Stimulated activated CD4-positive, alpha-beta T cell treated with anti-CD3 and anti-CD28 coated beads, Interleukin-1b, Interleukin-23, amount 100 ng/mL, for 1 hour (primary cell): ENCODE results near the gene MISP3.
A peak's percentile ranks its signal among the peaks of the same experiment; 100 is the strongest.

Experiments
- DNase-seq, 2 donors: peaks; one replicate each; pipeline ENCODE4 v3.0.0-alpha.2; 2020; ENCODE audit warnings: low read depth in 2 of 2

Gene MISP3

DNA sequence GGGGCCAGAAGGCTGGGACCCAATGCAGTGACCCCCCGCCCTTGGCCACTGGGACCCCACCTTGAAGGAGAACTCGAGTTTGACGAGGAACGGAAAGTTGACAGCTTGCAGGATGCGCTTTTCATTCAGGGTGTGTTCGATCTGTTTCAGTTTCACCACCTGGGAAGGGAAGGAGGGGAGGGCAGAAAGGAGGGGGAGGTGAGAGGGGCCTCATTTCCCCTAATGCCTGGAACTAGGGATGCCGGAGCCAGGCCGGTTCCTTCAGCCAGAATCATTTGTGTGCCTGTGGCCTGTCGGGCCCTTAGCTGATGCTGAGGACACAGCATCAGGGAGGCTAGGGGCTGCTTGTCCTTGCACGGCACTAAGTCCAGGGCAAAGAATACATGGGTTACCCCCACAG lies 30.2 kb downstream of the MISP3 start:
- DNase-seq, result no peak

DNA sequence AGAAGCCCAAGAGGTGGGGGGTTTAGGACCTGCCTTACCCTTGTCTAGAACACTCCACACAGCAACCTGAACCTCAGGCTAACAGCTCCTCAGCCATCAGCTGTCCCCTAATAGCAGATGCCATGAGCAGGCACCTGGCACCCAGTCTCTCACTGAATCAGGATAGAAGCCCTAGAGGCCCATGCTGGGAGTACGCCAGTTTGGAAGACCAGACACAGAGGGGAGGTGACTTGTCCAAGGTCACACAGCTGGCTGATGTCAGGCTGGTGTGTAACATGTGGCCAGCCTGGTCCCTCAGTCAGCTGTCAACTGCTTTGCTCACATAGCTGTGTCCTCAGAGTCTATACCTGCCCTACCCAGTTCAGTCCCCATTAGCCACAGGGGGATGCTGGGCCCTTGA lies 30.7 kb downstream of the MISP3 start:
- DNase-seq, result no peak

DNA sequence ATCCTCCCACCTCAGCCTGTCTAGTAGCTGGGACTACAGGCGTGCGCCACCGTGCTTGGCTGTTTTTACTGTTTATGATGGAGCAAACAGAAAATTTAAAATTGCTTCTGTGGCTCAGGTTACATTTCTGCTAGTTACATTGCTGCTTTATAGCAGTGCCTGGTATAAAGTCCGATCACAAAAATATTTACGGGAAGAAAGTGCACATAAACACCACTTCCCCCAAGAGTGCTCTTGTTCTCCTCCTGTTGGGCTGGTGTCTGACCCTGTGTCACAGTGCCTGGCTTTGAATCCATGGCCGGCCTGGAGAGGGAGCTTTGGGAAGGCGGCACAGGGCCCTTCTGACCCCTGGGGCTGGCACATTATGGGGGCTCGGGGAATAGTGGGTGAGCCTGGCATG lies 33.1 kb downstream of the MISP3 start:
- DNase-seq, result no peak

GRCh38 chr19:14106840-14107239 lies 34.3 kb downstream of the MISP3 start:
- no peak for DNase-seq

DNA sequence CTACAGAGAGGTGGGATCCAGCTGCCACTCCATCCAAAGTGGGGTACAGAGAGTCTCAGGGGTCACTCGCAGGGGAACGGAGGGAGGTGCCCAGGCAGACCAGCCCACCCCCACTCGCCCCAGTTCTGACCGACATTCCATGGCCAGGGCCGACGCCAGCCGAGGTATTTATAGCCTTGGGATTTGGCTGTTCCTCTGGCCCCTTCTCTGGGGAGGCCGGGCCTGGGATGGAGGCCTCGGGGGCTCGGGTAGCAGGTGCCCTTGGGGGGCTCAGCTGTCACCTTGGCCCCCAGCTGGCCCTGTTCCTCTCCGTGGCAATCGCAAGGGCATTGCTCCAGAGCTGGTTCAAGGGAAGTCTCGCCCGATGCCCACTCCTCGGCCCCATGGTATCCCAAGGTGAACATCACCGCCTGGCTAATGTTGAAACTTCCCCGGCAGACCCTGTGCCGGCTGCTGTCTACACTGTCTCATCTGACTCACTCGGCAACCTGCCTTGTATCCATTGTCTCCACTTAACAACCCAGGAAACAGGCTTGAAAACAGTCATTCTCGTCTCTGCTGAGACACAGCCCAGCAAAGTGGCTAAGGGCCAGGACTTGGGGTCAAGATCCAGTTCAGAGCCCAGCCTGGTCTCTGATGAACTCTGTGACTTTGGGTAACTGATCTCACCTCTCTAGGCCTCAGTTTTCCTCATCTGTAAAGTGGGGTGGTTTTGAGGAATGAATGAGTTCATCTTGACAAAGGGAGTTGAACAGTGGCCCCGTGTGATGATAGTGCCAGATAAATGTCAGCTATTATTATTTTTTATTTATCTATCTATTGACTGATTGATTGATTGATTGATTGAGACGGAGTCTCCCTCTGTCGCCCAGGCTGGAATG lies 35.2 kb downstream of the MISP3 start:
- DNase-seq, result no peak

DNA sequence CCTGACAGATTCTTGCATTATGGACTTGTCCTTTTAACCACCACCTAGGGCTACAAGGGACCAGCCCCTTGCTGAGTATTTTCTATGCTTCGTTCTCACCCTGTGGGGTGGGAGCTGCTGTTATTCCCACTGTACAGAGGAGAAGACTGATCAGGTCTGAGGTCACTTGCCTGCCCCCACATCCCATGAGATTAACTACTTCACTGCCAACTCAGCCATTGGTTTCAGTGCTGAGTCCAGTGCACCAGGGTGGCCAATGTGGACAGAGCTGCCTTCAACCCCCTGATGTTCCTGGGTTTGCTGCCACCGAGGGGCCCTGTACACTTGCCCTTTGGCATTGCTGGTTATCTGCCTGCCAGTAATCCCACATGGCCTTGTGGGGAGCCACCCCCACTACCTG lies 38.1 kb downstream of the MISP3 start:
- DNase-seq, result no peak

DNA sequence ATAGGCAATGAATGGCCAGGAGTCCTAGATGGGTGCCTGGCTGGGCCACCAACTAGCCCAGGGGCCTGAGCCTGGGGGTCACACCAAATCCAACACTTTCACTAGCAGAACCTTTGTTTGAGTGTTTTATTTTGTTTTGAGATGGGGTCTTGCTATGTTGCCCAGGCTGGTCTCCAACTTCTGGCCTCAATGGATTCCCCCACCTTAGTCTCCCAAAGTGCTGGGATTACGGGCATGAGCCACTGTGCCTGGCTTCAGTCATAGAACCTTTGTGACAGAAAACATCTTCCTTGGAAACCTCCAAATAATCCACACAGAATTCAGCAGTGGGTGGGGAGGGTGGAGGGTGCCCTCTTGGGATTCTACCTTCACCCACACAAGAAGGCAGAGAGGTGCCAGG lies 38.9 kb downstream of the MISP3 start:
- no peak for DNase-seq

DNA sequence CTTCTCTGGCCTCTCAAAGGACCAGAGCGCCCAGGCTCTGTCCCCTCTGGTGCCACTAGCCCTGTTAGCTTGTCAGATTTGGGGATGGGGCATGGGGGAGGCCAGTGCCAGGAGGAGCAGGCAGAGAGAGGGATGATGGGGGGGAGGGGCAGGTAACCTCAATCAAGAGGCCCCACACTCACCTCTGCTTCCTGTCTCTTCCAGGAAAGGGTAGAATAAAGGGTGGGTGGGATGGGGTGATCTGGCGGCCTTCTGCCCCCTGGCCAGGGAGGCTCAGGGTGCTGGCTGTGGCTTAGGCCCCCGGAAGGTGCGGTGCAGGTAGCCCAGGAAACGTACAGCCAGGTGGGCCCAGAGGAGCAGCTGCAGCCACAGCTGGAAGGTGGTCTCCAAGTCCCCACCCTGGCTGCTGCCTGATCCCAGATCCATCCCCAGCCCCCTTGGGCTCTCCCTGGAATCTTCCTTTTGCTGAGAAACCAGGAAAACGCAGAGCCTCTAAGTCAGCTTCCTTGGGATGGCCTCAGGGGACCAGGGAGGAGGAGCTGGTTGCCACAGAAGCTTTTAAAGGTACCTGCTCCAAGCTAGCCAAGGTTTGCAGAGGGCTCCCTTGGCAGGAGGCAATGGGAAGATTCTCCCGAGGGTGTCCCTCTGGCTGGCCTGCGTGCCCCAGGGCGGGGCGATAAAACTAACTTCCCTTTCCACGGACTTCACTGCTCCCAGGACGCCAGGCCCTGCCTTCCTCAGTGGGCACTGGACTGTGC lies 39.6 kb downstream of the MISP3 start:
- DNase-seq, result no peak

DNA sequence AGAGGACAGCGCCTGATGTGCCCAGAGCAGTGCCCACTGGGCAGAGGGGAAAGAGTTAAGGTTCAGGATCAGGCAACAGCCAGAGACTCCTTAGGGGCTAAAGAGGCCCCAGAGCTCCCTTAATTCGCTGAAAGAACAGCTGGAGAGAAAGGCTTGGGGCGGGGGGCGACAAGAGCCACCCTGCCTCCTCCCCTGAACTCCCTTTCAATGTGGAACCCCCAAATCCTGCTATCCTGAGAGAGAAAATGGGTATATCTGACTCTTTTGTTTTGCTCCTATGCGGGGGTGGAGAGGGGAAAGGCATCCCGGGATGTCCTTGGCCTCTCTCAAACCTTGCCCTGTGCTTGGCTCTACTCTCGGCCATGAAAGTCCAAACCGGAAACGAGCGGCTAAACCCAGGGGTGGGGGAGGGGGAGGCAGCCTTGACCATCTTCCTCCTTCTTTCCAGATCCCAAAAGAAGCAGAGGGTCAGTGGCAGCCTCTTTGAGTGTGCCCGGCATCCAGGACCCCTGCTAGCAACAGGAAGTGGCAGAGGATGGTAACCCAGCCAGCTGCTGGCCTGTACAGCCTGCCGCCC lies 40.3 kb downstream of the MISP3 start:
- DNase-seq, result no peak

GRCh38 chr19:14113762-14114414 lies 41.3 kb downstream of the MISP3 start:
- DNase-seq, result no peak

DNA sequence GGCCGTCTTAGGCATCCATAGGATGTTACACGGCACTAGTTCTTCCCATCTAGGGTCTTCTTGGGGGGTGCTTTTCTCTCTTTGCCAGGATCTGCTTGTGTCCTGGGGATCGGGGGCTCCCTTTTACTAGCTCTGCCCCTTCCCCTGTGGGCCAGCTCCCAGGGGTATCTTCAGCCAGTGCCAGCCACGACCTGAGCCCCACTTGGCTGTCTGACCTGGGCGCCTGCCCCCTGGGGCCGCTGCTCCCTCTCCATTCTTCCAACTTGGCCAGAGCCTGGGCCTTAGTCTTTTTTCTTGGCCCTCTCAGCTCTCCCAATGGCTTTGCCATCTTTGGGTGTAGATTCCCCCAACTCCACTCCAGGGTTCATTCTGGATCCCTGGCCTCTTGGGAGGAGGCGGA lies 41.9 kb downstream of the MISP3 start:
- DNase-seq, result no peak

GRCh38 chr19:14114854-14115253 lies 42.3 kb downstream of the MISP3 start:
- peak in 1 of 2 donors; percentile 35 for DNase-seq

GRCh38 chr19:14115756-14116155 lies 43.2 kb downstream of the MISP3 start:
- no peak for DNase-seq

DNA sequence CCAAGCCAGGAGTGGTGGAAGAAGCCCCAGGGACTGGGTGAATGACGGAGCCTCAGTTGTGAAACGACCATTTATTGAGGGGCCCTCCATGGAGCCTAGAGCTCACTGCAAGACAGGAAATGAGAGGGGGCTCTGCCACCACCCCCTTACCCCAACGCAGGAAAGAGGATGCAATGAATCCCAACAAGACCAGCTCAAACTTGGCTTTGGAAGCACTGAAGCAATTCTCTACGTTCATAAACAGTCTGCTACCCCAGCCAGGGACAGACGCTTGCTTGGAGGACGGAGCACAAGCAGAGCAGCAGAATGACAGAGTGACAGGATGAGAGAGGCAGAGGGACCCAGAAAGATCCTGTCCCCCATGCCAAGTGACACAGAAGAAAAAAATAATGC lies 43.9 kb downstream of the MISP3 start:
- DNase-seq, result no peak

DNA sequence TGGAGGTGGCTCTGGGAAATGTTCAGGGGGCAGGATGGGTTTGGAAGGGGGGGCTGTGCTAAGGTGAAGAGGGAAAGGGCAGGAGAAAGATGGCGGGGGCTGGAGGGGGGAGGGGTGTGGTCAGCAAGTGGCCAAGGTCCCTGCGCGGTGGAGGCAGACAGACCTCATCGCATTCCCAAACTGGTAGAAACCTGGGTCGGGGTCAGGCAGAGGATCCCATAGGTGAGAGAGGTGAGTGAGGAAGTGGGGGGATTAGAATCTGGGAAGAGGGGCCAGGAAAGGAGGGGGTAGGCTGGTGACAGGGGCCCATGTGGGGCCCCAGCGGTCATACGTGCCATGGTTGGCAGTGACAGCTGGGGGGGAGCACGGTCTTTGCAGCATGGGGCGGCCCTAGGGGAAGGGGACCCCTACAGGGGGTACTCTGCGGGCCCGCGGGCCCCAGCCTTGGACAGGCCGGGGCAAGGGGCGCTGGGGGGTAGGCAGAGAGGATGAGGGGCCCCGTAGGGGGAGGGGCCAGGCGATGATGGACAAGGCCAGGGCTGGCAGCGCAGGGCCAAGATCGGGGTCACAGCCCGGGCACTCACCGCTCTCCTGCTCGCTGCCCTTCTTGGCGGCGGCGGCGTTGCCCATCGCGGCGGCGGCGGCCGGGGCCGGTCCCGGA lies 44.5 kb downstream of the MISP3 start:
- no peak for DNase-seq

GRCh38 chr19:14117668-14118164 lies 45.1 kb downstream of the MISP3 start, which contains the start of gene PRKACA:
TSS of gene PRKACA (minus strand) at chr19:14117762. CDS start at chr19:14117547, 215 bp downstream.
- peak; percentile 91 to 98 for DNase-seq

- DNase-seq, result no peak
Measured at GRCh38 chr19:14118165-14119051, 45.8 kb downstream of the MISP3 start.

DNA sequence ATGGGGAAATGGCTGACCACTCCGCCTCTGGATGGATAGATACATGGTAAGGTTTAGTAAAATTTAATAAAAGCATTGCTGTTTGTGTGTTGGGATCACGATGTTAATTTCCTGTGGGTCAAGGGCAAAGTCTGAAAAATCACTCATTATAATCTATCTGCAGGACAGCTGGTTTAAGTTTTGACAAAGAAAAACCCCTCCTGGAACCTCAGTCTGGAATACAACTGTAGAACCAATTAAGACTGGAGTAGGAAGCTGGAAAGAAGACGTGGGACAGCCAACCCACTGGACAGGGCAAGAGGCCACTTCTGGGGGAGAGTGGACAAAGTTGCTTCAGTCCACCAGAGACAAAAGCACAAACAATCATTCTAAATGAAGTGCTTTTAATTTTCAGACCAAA lies 46.6 kb downstream of the MISP3 start:
- no peak for DNase-seq

GRCh38 chr19:14119644-14120496 lies 47.3 kb downstream of the MISP3 start:
- no peak for DNase-seq

GRCh38 chr19:14120497-14120780 lies 47.9 kb downstream of the MISP3 start:
- no peak for DNase-seq
